ENCODE measurements around the gene CNIH4.

- TF ChIP-seq POLR2A (IDR thresholded peaks at IDR 0.05; ENCODE audit: low read depth, low read length) = no peak
- TF ChIP-seq ATF7 (IDR thresholded peaks at IDR 0.05; ENCODE audit: low read depth) = no peak
- TF ChIP-seq ELK1 (IDR thresholded peaks at IDR 0.05; ENCODE audit: low read depth, low read length) = no peak
- TF ChIP-seq BCL3 (IDR thresholded peaks at IDR 0.05; ENCODE audit: borderline replicate concordance, insufficient read depth, low read depth, low read length, poor library complexity, severe bottlenecking) = no peak
- no peak for TF ChIP-seq ZZZ3 (IDR thresholded peaks at IDR 0.05; ENCODE audit: control insufficient read depth, insufficient read length, low read depth)
- TF ChIP-seq IKZF1 (conservative IDR thresholded peaks at IDR 0.05) = no peak
- no peak for TF ChIP-seq CTCF (IDR thresholded peaks at IDR 0.05 in 2 of 3, conservative IDR thresholded peaks at IDR 0.05 in 1 of 3; ENCODE audit: control insufficient read depth in 2 of 3, extremely low read depth in 1 of 3, insufficient read depth in 1 of 3, low read depth in 3 of 3, low read length in 3 of 3)
- no peak for TF ChIP-seq CEBPB (IDR thresholded peaks at IDR 0.05; ENCODE audit: borderline replicate concordance in 1 of 2, low read depth in 2 of 2, low read length in 2 of 2)
- TF ChIP-seq JUND (IDR thresholded peaks at IDR 0.05; ENCODE audit: low read depth, low read length) = no peak
- no peak for TF ChIP-seq ETV6 (conservative IDR thresholded peaks at IDR 0.05 in 1 of 2, IDR thresholded peaks at IDR 0.05 in 1 of 2; ENCODE audit: borderline replicate concordance in 1 of 2, low read depth in 1 of 2)
- no peak for TF ChIP-seq DPF2 (IDR thresholded peaks at IDR 0.05)
Measured at GRCh38 chr1:224373008-224373590, 16.4 kb downstream of the CNIH4 start.
